Lung (tissue), 12 donors: ENCODE results near the gene JPH2. TPM values are rescaled to one million over a fixed set of nuclear protein-coding genes. Genes with fewer than 3 reads are reported as not detected.
A peak's percentile ranks its signal among the peaks of the same experiment; 100 is the strongest.

Experiments
- ATAC-seq: fragments of 200-7000 bp; cut with Tn5 transposase; one replicate; pipeline ENCODE4 v1.9.1; 2020; ENCODE audit warnings: moderate number of reproducible peaks; ENCODE audit not compliant: insufficient read depth, low FRiP score
- DNase-seq, 3 donors: peaks; one replicate each; pipeline ENCODE4 v3.0.0-alpha.2; 2013 to 2017
- H3K27ac ChIP-seq, 2 donors: one replicate each; pipeline ENCODE4 v1.5.1; 2013; ENCODE audit warnings: mild to moderate bottlenecking in 2 of 2, moderate library complexity in 2 of 2, control low read depth in 1 of 2, inconsistent platforms in 1 of 2, low read depth in 1 of 2, low read length in 1 of 2
- H3K27me3 ChIP-seq, 3 donors: one replicate each; pipeline ENCODE4 v1.5.1; 2013; ENCODE audit warnings: low read length in 2 of 3; ENCODE audit not compliant: control insufficient read depth in 3 of 3, insufficient read depth in 3 of 3
- H3K36me3 ChIP-seq, 4 donors: one replicate each; pipeline ENCODE4 v1.5.1; 2013; ENCODE audit warnings: low read length in 4 of 4, mild to moderate bottlenecking in 1 of 4, moderate library complexity in 1 of 4; ENCODE audit not compliant: control insufficient read depth in 4 of 4, insufficient read depth in 4 of 4
- H3K4me1 ChIP-seq, 5 donors: one replicate each; pipeline ENCODE4 v1.5.1; 2013; ENCODE audit warnings: low read length in 5 of 5, mild to moderate bottlenecking in 2 of 5, moderate library complexity in 1 of 5; ENCODE audit not compliant: control insufficient read depth in 5 of 5, insufficient read depth in 5 of 5
- H3K4me3 ChIP-seq: one replicate; pipeline ENCODE4 v1.5.1; 2013; ENCODE audit warnings: mild to moderate bottlenecking, control low read depth, moderate library complexity
- H3K9ac ChIP-seq, 2 donors: one replicate each; pipeline ENCODE4 v1.5.1; 2013; ENCODE audit warnings: low read length in 2 of 2, control low read depth in 1 of 2; ENCODE audit not compliant: insufficient read depth in 1 of 2
- H3K9me3 ChIP-seq, 4 donors: one replicate each; pipeline ENCODE4 v1.5.1; 2013; ENCODE audit warnings: low read length in 3 of 4, mild to moderate bottlenecking in 1 of 4, moderate library complexity in 1 of 4; ENCODE audit not compliant: control insufficient read depth in 4 of 4, insufficient read depth in 3 of 4
- WGBS, 2 donors: extraction: QIAGEN DNeasy Blood & Tissue Kit; methylation state at CpG; one replicate each; pipeline ENCODE4 v1.1.7; 2013; 5-methylcytosine and 5-hydroxymethylcytosine counted together
- polyA plus RNA-seq, 2 donors: library from polyadenylated mRNA; stranded (reverse); fragments of 200-250 nt; gene quantifications; one replicate each; pipeline ENCODE4 v1.2.1, GENCODE V29; 2013
- total RNA-seq, 2 donors: library from RNA; depleted of rRNA in 1 of 2; stranded (reverse); fragments of >200 nt in 1 of 2; gene quantifications; one replicate each; pipeline ENCODE4 v1.2.1, GENCODE V29; 2014 to 2021
- TF ChIP-seq, protein P1 (sequence below): IDR thresholded peaks from 2 replicates; pipeline ENCODE4 v1.5.1; 2012; ENCODE audit warnings: mild to moderate bottlenecking; ENCODE audit errors: control extremely low read depth, extremely low read depth
- donor health status: control.
- donor health status: control.
- donor health status: Bipolar disorder and iron deficiency.
- donor health status: healthy.
- donor health status: DM: yes; HTN: yes; CAD: no.

Gene JPH2
- total and polyA plus RNA-seq, 4 donors, result 2.5 to 9.2 (median 2.7) TPM

DNA sequence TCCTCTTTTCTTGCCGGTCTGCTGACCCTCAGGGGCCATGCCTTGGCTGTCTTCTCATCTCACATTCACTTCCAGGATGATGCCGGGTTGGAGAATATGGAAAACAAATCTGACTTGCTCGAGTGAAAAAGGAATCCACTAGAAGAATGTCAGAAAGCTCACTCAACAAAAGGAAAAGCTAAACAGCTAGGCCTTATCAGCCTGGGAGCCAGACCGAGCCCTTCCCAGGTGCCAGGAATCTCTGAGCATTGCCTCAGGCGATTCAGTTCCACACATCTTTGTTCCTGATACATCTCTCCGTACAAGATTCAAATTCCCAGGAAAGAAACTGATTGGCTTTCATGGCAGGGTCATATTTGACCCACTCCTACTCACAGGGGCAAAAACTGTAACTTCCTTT lies 32.8 kb upstream of the JPH2 start:
- TF ChIP-seq, protein P1, sequence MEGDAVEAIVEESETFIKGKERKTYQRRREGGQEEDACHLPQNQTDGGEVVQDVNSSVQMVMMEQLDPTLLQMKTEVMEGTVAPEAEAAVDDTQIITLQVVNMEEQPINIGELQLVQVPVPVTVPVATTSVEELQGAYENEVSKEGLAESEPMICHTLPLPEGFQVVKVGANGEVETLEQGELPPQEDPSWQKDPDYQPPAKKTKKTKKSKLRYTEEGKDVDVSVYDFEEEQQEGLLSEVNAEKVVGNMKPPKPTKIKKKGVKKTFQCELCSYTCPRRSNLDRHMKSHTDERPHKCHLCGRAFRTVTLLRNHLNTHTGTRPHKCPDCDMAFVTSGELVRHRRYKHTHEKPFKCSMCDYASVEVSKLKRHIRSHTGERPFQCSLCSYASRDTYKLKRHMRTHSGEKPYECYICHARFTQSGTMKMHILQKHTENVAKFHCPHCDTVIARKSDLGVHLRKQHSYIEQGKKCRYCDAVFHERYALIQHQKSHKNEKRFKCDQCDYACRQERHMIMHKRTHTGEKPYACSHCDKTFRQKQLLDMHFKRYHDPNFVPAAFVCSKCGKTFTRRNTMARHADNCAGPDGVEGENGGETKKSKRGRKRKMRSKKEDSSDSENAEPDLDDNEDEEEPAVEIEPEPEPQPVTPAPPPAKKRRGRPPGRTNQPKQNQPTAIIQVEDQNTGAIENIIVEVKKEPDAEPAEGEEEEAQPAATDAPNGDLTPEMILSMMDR, result no peak
- H3K4me1 ChIP-seq, result no peaks in the 10 kb centered on the region
- H3K36me3 ChIP-seq, result peaks cover 0 to under 1% (median 0%) of the 10 kb centered on the region in 4 donors
- no peak for ATAC-seq
- H3K9ac ChIP-seq, result no peak overlapping the region
- H3K4me3 ChIP-seq, result no peak overlapping the region
- H3K9me3 ChIP-seq, result no peaks in the 10 kb centered on the region
- WGBS, 2 donors, result 65 to 85% methylated on average over 6 of the region's 6 CpGs
- H3K27ac ChIP-seq, result peak overlapping the region in 1 of 2 donors; percentile 30
- no peak for DNase-seq
- no peaks in the 10 kb centered on the region for H3K27me3 ChIP-seq

DNA sequence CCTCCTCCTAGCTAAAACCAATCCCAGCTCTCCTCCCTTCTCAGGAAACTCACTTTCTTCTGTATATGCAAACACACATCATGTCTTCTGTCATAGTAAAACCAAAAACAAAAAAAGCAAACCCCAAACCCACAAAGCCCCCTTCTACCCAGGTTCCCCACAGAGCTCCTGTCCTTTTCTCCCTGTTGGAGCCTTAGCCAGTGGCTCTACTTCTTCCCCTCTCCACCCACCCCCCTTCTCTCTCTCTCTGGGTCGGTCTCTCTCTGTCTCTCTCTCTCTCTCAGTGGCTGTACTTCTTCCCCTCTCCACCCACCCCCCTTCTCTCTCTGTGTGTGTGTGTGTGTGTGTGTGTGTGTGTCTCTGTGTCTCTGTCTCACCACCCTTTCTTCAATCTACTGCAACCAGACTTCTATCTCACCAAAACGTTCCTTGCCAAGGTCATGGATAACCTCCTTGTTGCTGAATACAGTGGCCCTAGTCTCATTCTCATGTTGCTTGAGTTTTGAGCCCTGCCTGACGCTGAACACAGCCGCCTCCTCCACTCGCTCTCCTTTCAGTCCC lies 32.3 kb upstream of the JPH2 start:
- no peak for DNase-seq
- TF ChIP-seq, protein P1, result no peak
- ATAC-seq, result no peak
- Histone ChIP-seq H3K4me1 (no peaks in the 10 kb centered on the region), H3K9me3 (no peaks in the 10 kb centered on the region), H3K36me3 (no peaks in the 10 kb centered on the region), H3K9ac (no peak overlapping the region), H3K4me3 (no peak overlapping the region), H3K27ac (peak overlapping the region in 1 of 2 donors; percentile 30), H3K27me3 (no peaks in the 10 kb centered on the region)
- WGBS, 2 donors, result 61 to 63% methylated on average over 5 of the region's 5 CpGs

DNA sequence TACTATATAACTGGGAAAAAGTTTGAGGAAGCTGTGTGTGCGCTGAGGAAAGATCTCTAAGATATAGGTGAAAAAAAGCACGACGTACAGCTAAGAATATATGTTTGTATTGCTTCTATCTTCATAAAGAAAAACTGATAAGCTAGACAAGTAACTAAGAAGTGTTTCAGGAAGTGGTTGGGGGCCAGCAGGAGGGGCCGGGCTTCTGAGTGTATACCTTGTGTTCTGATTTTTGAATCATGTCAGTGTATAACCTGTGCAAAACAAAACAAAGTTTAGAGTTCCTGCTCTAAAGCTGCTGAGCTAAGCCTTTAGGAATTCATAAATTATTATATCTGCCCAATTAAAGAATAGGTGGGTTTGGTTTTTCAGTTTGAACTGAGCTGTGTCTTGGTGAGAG lies 31.5 kb upstream of the JPH2 start:
- no peak overlapping the region for H3K4me3 ChIP-seq
- no peaks in the 10 kb centered on the region for H3K9me3 ChIP-seq
- WGBS, 2 donors, result 20 to 31% methylated on average over 4 of the region's 4 CpGs
- DNase-seq (no peak), ATAC-seq (no peak)
- peak overlapping the region in 1 of 2 donors; percentile 30 for H3K27ac ChIP-seq
- H3K9ac ChIP-seq, result no peak overlapping the region
- no peaks in the 10 kb centered on the region for H3K4me1 ChIP-seq
- no peaks in the 10 kb centered on the region for H3K27me3 ChIP-seq
- TF ChIP-seq, protein P1, result no peak
- no peaks in the 10 kb centered on the region for H3K36me3 ChIP-seq
